NCI-H1930 (cell line): Measurements from ENCODE around the gene SIRT7.
A peak's percentile ranks its signal among the peaks of the same experiment; 100 is the strongest.

Experiments used
- DNase-seq, 2 experiments: peaks; one replicate each; lab custom pipeline; 2025; lab: John Stamatoyannopoulos, UW

The SIRT7 gene

DNA sequence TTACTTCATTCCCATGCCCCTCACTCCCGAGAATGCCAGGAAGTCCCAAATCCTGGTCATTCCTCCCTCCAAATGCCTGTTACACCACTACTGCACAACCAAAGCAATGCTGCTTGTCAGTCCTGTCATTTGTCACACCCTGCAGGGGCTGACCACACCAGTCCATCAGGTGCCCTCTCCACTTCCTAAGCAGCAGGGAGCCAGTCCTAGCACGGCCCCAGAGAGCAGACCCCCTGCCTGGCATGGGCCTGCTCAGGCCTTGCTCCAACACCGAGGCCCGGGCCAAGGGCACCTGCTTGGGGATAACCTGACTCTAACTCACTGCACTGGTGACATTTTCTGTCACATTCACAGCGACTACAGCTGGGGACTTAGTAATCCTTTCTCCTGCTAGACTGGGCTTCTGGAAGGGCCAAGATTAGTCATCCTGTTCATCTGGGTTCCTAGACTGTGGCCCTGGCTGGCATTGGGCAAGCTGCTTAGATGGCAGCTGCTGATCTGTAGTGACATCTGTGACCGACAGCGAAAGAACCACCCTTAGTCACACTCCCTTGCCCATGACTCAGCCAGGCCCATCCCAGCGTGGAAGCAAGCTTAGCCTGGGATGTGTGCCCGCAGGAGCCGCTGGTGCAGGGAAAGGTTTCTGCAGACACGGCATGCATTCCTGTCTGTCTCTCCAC is 32.0 kb downstream of the SIRT7 start:
- no peak for DNase-seq

DNA sequence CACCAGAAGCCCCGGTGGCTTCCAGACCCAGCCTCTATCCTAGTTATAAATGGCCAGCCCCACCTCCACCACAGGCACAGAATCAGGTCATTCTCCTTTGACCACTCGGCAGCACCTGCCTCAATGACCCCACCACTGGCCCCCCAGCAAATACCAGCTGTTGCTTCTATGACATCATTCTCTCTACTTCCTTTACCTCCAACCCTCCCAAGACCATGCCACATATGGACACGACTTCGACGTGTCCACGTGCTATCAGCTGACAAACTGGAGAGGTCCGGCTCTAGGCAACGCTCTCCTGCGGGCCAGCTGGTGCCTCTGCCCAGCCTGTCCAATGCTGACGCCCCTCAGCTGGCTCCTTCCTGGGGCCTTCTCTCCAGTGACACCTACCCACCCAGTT is 32.5 kb downstream of the SIRT7 start:
- DNase-seq = no peak

DNA sequence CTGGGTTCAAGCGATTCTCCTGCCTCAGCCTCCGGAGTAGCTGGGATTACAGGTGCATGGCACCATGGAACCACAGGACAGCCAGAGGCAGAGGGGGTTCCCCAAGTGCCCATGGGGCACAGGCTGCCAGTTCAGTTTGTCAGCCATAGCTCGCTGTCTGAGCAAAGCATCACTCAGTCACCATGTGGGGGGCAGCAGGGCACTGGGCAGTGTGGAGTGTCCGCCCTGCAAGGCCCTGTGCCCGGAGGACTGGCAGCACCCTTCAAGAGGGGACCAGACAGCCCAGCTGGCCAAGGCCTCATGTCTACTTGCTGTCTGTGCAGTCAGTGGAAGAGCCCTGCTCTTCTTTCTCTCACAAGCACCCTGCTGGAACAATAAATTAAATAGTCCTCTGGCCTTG is 33.0 kb downstream of the SIRT7 start:
- DNase-seq = no peak

- no peak for DNase-seq
Measured at GRCh38 chr17:81884520-81884919, 33.5 kb downstream of the SIRT7 start.

DNA sequence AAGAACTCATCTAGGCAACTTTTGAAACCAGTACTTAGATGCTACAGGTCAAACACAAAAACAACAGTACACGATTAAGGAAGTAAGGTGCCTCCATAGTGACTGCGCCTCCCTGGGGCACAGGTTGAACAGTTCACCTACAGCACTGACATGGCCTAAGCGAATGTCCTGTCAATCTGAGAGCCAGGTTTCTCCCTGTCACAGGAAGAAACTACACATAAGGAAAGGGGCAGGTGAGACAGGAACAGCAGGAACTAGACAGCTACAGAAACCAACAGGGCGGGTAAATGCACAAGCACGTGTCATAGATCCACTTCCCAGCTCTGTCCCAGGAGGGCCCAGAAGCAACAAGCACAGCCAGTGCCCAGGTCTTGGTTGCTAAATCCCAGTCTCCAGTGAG is 38.9 kb downstream of the SIRT7 start:
- no peak for DNase-seq

- DNase-seq = no peak
Measured at GRCh38 chr17:81878294-81878693, 39.7 kb downstream of the SIRT7 start.

DNA sequence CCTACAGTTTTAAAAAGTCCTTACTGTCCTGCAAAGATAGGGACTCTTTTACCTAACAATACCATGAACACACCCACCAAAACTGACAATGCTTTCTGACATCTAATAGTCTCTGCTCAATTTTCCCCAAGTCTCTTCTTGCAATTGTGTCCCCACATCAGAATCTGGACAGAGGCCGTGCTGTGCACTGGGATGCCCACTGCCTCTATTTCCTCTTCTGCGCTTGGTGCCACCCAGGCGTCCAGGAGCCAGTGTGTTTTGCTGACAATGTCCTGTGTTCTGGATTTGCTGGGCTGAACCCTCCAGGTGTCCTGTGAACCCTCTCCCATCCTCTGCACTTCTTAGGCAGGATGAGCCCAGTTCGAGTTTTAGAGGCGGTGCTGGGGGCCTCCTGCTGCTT is 40.4 kb downstream of the SIRT7 start:
- DNase-seq = no peak

GRCh38 chr17:81871387-81872230 is 46.4 kb downstream of the SIRT7 start:
- peak; percentile 90 to 94 for DNase-seq

DNA sequence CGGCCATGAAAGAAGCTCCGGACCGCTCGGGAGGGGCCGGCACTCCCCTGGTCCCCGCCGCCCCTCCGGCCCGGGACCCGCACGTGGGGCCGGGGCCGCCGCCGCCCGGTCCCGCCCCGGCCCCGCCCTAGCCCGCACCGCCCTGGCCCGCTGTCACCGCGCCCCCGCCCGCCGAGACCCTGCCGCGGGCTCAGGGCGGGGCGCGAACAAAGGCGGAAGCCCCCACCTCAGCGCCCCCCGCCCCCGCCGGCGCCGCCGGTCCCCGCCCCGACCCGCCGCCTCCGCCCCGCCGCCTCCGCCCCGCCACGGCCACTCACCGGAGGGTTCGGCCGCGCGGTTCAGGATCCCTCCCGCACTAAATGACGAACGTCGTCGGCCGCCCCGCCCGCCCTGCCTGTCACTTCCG is 47.0 kb downstream of the SIRT7 start, which contains the start of gene ARHGDIA:
Gene ARHGDIA, minus strand, starts transcription at position 357 of the 406 bp plus-strand sequence. CDS start 1,407 bp downstream, outside the sequence.
- DNase-seq = no peak

DNA sequence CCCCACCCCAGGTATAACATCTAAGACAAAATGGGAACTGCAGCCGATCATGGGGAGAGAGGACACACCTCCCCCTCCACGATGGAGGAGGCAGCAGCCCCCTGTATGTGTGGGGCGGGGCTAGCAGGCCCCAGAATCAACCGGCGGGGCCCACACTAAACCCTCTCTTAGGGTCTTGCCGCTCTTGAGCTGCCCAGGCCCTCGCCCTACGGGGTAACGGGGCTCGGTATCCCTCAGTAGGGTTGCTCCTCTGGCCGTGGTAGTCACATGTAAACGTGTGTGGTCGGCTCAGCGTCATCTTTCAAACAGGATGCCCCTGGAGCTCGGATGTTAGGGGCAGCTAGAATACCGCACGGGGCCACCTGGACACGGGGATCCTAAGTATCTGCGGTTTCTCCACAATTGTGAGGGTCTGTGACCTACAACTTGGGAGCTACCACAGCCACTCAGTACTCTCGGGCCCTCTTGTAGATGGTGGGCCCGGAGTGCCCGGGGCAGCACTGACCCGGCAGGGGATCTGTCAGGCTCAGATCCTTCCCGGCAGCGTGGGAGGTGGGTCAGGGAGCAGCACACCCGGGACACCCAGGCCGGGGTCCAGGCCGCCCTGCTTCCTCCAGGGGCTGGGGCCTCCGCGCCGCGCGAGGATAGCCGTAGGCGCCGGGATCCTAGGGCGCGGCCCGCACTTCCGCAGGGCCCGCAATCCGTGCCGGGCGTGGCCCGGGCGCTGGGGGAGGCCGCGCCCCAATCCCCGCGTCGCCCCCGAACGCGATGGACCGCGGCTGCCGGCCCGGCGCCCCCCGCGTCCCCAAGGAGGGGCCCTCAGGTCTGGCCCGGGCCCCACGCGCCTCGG is 47.6 kb downstream of the SIRT7 start:
- no peak for DNase-seq

DNA sequence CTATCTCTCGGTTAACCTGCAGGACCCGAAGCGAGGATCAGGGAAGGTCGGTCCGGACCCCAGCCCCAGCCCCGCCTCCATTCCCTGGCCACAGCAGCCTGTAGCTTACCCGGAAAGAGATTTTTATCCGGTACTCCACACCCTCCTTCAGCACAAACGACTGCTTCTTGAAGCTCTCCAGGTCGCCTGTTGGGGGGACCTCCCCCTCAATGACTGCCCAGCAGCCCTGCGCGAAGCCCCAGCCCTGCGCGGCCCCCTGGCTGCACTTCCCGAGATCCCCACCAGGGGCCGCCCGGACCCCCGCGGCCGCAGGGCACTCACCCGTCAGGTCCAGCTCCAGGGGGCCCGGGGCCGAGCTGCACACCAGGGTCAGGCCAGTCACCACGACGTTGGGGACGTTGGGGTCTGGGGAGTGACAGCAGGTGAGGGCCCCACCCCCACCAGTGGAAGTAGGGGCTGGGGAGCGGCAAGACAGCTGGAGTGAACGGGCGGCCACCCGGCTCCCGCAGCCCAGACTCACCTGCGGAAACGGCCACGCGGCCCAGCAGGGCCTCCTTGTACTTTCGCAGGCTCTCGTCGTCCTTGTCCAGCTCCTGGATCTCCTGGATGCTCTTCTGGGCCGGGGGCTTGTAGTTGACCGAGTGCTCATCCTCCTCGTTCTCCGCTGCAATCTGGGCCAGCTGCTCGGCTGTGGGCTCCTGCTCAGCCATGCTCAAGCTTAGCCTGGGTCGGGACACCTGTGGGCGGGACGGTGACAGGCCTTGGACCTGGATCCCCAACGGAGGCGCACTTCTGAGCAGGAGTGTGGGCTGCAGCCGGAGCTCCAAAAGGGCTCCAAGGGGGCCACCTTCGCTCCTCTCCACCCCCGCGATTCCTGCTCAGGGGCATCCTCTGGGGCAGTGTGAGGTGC is 48.5 kb downstream of the SIRT7 start:
- no peak for DNase-seq

DNA sequence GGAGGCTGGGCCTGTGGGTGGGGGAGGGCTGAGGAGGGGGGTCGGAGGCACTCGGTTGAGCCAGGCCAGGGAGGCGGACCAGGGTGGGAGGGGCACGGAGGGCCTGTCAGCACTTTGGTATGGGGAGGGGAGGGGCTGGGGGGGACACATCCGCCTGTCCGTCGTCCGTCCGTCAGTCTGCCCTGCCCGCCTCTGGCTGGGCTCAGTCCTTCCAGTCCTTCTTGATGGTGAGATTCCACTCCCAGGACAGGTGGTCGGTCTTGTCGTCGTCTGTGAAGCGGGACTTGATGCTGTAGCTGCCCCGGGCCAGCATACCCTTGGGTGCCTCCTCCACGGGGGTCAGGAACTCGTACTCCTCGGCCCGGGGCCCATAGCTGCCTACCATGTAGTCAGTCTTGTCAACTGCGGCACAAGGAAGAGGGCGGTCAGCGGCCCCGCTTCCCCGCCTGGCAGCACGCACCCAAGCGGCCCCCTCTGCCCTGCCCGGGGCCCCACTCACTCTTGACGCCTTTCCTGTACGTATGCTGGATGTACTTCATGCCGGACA is 49.2 kb downstream of the SIRT7 start:
- DNase-seq = no peak

DNA sequence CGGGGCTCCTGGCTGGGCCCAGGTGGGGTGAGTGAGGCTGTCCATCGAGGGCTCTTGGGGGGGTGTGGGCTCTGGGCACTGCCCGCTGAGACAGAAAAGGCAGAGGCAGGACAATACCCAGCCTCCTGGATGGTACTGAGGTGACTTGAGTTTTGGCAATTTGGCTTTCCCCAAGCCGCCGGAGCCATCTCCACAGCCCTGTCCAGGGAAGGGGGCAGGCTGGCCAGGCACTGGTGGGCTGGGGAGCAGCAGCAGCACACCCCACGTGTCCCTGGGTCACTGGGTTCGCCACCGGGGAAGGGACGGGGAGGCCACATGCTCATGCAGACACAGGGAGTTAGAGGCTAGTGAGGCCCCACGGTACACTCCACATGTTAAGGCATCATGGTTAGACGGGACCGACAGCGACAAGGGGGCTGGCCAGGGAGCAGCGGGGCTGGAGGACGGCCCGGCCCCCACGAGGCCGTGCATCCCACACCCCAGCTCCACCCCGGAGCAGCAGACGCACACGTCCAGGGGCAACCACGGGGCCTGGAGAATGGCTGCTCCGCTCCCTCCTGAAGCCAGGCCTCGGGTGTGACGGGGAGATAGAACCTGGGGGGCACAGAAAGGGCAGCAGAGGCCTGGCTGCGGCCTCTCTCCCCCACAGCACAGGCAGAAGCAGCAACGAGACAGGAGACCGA is 49.8 kb downstream of the SIRT7 start:
- no peak for DNase-seq

GRCh38 chr17:81867170-81867990 is 50.6 kb downstream of the SIRT7 start:
- DNase-seq = no peak

DNA sequence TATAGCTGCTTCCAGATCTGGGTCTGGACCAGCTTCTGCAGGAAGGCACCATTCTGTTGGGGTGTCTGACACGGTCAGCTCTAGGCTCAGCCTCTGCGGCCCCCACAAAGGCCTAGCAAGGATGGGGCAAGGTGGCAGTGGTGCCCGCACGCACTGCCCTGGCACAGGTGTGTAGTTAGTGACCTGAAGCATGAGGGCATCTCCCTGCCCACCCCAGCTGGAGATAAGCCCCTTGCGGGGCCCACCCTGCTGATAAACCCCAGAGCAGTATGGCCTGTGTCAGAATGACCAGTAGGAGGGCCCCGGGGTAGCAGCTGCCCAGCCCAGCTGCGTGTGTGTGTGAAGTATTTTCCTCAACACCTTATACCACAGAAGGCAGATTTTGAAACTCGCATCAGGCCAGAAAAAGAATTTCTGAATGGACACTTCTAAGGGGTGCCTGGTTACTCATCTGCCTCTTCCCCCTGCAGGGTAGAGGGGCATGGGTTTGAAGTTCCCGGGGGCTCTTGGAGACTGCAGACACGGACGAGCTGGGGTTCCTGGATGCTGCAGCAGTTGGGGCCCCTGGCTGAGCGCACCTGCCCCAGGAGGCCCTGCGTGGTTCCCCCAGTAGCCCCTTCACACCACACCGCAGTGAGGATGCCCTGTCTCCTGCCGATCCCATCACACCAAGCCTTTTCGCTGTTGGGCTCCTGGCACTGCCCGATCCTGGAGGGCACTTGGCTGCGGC is 51.4 kb downstream of the SIRT7 start:
- no peak for DNase-seq

GRCh38 chr17:81865733-81866439 is 52.1 kb downstream of the SIRT7 start:
- DNase-seq = no peak

DNA sequence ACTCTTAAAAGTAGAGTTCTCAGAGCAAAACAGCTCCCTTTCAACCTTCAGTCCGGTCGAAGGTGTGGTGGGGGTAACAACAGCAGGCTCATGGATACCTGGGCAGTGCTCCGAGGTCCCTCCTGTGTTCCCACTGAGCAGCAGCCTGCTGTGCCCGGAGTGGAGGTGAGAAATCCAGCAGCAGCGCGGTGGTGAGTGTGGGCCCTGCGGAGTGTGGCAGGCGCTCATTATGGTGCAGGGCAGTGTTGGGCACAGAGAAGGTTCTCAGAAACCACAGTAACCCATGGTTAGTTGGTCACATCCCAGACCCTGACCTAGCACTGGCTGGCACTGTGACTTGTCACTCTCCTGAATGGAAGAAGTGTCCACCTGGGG is 52.6 kb downstream of the SIRT7 start:
- no peak for DNase-seq
